Hematopoietic multipotent progenitor cell (in vitro differentiated cells): ENCODE data around the gene KCNAB1. TPM values are rescaled to one million over a fixed set of nuclear protein-coding genes. Genes with fewer than 3 reads are reported as not detected.

Source experiments
- DNase-seq, 3 donors: peaks; one replicate each; pipeline ENCODE4 v3.0.0-alpha.2; 2011 to 2015; ENCODE audit warnings: low read depth in 2 of 3, low spot score in 2 of 3
- total RNA-seq: library from RNA; depleted of rRNA; stranded (reverse); fragments of >200 nt; gene quantifications from one replicate; pipeline ENCODE4 v1.2.3, GENCODE V29; 2012

The KCNAB1 gene
- total RNA-seq, 1 donor = not detected

DNA sequence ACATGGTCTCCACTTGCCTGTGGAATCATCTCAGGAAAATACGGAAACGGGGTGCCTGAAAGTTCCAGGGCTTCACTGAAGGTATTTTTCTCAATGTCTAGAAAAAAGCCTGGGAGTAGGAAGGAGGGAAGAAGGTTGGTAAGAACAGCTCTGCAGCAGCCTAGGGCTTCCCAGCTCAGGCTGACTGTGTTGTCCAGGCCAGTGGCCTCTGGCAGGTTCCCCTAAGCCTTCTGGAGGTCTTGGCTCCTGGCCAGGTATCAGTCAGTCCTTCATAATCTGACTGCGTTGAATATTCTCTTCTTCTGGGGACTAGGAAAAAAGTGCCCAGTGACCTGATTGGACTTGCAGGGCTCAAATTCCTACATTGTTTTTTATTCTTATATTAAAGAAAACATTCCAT lies 395.9 kb downstream of the KCNAB1 start:
- no peak for DNase-seq

- no peak for DNase-seq
Measured at GRCh38 chr3:156516961-156517360, 396.6 kb downstream of the KCNAB1 start.

DNA sequence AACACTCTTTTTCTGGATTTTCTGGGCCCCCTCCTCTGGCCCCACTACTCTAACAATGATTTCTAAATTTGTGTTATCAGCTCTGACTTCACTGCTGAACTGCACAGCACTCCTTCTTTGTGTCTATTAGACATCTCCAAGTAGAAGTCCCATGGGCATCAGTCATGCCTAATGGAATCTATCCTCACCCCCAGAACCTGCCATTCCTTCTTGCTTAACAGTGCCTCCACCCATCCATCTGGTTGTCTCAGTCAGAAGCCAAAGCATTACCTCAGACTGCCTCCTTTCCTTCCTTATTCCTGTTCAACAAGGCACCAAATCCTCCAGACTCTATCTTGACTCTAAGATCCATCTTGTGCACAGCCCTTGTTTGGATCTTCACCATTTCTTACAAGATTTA lies 398.3 kb downstream of the KCNAB1 start:
- DNase-seq = no peak

DNA sequence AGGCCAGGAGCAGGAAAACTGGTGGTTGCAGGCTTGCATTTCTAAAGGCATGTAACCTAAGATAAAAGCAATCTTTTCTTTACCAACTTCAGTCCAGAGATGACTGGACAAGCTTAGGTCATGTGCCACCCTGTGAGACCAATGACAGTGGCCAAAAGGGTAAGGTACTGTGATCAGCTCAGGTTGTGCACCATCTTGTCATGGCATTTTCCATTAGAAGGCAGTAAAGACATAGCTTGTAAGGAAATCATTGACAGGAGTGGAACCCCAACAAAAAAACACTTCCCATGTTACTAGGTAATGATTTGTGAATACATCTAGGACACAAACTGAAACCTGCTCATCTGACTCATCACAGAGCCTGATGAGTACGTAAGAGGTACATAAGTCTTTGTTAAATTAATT lies 399.4 kb downstream of the KCNAB1 start:
- DNase-seq = no peak

DNA sequence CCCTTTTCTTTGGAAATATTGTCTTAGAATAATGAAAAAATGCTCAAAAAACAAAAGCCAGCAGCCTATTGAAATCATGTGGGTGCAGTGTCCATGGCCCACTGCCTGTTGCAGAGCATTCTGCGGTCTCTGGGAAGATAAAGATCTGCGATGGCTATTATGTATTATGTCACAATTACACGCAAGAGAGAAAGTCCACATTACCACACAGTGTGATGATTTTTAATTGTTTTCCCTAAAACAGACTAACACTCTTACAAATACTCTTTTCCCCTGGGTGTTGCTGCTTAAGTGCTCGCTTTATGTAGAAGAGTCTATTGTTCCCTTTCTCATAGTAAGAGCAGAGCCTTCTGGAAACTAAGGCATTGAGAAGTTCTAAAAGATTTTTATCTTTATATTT lies 402.3 kb downstream of the KCNAB1 start:
- DNase-seq = no peak

GRCh38 chr3:156525808-156526207 lies 405.4 kb downstream of the KCNAB1 start:
- DNase-seq = no peak

DNA sequence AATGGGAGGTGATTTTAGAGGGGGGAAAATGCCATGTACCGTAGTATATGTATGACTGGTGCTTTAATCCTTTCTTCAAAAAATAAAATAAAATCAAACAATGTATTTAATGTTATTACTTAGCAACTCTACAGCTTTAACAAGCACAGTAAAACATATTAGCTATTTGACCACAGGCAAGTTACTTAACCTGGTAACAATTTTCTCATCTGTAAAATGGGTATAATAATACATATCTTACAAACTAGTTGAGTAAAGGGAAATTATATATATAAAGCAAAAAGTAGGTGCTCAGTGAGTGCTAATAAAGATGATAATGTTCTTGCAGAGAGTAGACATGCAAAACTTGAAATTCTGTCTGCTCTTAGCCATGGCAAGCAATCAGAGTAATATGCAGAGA lies 406.7 kb downstream of the KCNAB1 start:
- DNase-seq = no peak

GRCh38 chr3:156530980-156531379 lies 410.6 kb downstream of the KCNAB1 start:
- DNase-seq = no peak

DNA sequence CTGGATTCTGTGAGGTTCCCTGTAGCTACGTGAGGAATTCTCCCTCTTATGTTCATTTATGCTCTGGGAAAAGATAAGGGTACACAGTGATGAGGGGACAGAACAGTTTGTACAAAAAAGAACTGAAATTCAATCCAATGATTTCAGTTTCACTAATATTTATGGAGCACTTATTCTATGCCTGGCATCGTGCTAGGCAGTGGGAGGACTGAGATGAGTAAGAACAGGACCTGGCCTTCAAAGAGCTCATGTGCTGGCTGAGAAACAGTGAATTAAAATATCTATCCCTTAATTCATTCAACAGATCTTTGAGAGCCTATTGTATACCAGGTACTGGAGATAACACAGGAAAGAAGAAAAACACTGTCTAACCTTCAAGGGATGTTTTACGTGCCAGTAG lies 412.4 kb downstream of the KCNAB1 start:
- no peak for DNase-seq

DNA sequence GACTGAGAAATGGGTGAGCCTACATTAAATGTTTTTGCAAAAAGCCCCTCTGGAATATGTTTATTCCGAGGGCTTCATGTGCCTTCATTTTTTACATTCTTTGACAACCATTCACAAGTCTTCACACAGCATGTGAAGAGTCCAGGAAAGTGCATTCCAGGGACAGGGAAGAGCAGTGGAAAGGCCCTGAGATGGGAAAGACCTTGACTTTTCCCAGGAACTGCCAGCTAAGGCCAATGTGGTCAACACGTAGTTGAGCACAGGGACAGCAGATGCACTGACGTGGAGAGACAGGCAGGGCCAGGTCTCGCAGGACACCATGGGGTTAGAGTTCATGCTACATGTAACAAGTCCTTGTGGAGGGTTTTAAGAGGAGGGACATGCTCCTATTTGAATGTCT lies 412.8 kb downstream of the KCNAB1 start:
- DNase-seq = no peak

- no peak for DNase-seq
Measured at GRCh38 chr3:156535162-156535627, 414.8 kb downstream of the KCNAB1 start.

DNA sequence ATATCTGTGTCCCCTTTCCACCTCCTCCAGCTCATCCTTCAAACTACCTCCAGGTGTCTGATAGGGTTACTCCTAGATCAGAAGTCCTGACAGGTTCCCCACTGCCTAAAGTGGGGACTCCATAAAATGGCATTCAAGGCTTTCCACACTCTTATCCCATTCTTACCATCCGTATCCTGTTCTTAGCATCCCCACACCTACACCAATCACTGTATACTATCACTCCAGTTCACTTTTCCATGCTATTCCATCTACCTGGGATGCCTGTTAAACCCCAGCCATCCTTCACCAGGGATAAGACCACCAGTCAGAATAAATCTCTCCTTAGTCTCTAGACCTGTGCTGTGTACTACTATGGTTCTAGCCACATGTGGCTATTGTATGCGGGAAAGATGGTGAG lies 415.4 kb downstream of the KCNAB1 start:
- DNase-seq = no peak

DNA sequence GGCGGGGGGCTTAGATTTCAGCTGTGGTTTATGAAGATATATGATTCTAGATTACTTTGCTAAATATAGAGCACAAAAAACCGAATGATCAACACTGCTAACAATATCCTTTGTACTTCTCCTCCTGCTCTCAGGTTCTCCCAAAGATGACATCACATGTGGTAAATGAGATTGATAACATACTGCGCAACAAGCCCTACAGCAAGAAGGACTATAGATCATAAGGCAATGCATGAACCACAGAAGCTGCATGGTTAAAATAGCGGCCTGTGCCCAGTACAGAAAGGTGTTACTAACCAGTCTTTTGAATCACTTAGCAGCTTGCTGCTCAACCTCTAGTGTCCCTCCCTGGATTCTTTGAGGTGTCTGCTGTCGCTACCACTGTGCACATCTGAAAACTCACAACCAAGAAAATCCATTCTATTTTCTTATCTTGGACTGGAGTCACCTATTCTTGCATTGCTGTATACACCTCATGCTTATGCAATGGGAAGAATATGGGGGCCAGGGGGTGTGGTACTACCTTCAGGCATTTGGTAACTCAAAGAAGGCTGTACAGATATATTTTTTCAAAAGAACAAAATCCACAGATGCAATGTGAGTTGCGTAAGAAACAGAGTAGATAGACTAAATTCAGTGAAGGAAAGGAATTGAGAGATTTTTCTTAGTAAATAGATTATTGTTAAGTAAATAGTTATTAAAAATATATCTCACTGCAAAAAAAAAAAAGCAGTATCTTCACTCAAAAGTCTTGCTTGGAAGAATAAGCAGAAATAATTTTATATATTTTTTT lies 416.3 kb downstream of the KCNAB1 start:
- no peak for DNase-seq

DNA sequence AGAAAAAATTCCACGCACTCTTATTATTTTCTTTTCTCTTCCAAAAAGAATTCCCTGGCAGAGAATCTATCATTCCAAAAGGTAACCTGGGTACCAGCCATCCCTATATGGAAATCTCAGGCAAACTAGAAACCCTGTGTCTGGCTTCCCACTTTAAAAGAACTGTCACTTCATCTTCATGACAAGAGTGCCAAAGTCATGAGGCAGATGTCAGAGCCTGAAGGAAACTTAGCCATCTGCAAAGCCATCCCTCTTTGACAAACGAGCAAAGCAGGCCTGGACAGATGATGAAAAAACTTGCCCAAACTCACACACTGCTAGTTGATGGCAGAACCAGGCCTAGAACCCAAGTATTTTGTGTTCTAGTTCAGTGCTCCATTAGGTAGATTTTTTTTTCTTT lies 418.7 kb downstream of the KCNAB1 start:
- no peak for DNase-seq

DNA sequence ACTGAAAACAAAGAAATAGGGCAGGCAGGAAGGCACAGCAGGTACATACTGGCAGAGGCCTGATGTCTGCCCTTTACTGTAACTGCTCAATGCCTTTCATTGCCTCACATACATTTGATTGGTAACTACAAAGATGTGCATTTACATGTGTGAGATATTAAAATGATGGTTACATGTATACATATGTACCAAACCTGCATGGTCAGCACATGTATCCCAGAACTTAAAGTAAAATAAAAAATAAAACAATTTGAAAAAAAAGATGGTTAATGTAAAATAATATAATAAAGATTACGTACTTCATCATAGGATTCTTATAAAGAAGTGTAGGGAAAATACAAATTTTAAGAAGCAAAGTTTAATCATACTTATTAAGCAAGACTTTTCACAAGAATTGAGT lies 419.4 kb downstream of the KCNAB1 start:
- DNase-seq = no peak

GRCh38 chr3:156542101-156543042 lies 422.0 kb downstream of the KCNAB1 start:
- DNase-seq = no peak

- DNase-seq = no peak
Measured at GRCh38 chr3:156543043-156543555, 422.7 kb downstream of the KCNAB1 start.

GRCh38 chr3:156547637-156548036 lies 427.3 kb downstream of the KCNAB1 start:
- DNase-seq = no peak

- DNase-seq = no peak
Measured at GRCh38 chr3:156548041-156548687, 427.8 kb downstream of the KCNAB1 start.

DNA sequence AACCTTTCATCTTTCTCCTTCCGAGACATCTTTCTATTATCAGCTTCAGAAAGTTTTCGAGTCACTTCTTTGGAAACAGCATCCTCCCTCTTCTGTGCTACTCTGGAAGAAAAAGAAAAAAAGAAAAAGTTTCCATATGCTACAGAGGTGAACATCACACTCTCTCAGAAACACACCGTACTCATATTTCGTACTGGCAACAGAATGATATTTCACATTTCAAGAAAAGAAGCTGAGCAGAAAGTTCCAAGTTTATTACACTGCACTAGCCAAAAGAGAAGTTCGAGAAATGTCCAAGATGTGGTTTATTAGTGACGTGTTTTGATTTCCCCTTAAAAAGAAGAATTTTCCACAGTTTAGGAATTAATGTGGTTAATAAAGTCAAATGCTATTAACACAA lies 428.5 kb downstream of the KCNAB1 start:
- DNase-seq = no peak

GRCh38 chr3:156551261-156551660 lies 430.9 kb downstream of the KCNAB1 start:
- no peak for DNase-seq
